HCT116 (cell line): ENCODE data around the gene CLVS2. TPM values are rescaled to one million over a fixed set of nuclear protein-coding genes. Genes with fewer than 3 reads are reported as not detected.

Source experiments
- ATAC-seq: fragments of 200-7000 bp; cut with Tn5 transposase; 2 replicates; pipeline ENCODE4 v1.9.1; 2020; ENCODE audit warnings: mild to moderate bottlenecking, moderate library complexity
- BruUV-seq: library from RNA; stranded (reverse); fragments of 400-500 nt; replicated peaks from 2 replicates; lab custom pipeline; 2021; lab: Mats Ljungman, UMichigan
- CTCF ChIA-PET: fragments of 300-600 bp; sonication (Branson Sonifier 250); formaldehyde crosslinking; loops from one replicate; lab custom pipeline; 2021; ENCODE audit warnings: antibody characterized with exemption; lab: Charles Lee
- POLR2A ChIA-PET: fragments of 300-600, 350-600 bp; sonication (Branson Sonifier 250); formaldehyde crosslinking; loops from one replicate; lab custom pipeline; 2021; ENCODE audit warnings: antibody characterized with exemption; lab: Charles Lee
- RAD21 ChIA-PET, 2 experiments: fragments of 300-600 bp; sonication (Branson Sonifier 250); formaldehyde crosslinking; loops; one replicate each; lab custom pipeline; 2023; ENCODE audit warnings: low total read pairs in 2 of 2; ENCODE audit not compliant: uncharacterized antibody in 2 of 2, unreplicated experiment in 2 of 2, low non-redundant PET in 1 of 2; lab: Charles Lee
- DNase-seq: peaks from one replicate; pipeline ENCODE4 v3.0.0-alpha.2; 2010; ENCODE audit warnings: low read depth, low spot score
- H2AFZ ChIP-seq: fragments of 200-600 bp; shearing (Covaris generic), sonication (generic); 2 replicates; pipeline ENCODE4 v1.6.1; 2017; ENCODE audit warnings: low read depth, mixed run types, mixed read lengths, antibody characterized with exemption, low read length; ENCODE audit not compliant: poor library complexity, severe bottlenecking
- H3K27ac ChIP-seq: 2 replicates; pipeline ENCODE4 v1.5.1; 2012; ENCODE audit warnings: low read depth, low read length
- H3K27me3 ChIP-seq: fragments of 200-600 bp; sonication (generic); 2 replicates; pipeline ENCODE4 v1.6.1; 2016; ENCODE audit warnings: mixed run types, low read length, mixed read lengths; ENCODE audit not compliant: insufficient read depth
- H3K36me3 ChIP-seq, 2 experiments: fragments of 200-500 bp in 1 of 2; fragments of 200-600 bp in 1 of 2; sonication (Bioruptor generic) in 1 of 2; sonication (generic) in 1 of 2; 2 replicates each; pipeline versions ENCODE4 v1.5.1 to v1.6.1; 2014 to 2016; ENCODE audit warnings: low read length in 2 of 2, inconsistent platforms in 1 of 2, mixed read lengths in 1 of 2, mixed run types in 1 of 2; ENCODE audit not compliant: insufficient read depth in 2 of 2, control insufficient read depth in 1 of 2
- H3K4me1 ChIP-seq, 2 experiments: fragments of 200-600 bp in 1 of 2; sonication (generic) in 1 of 2; 2 replicates each; pipeline versions ENCODE4 v1.5.1 to v1.6.1; 2012 to 2017; ENCODE audit warnings: low read length in 2 of 2, inconsistent platforms in 1 of 2, mild to moderate bottlenecking in 1 of 2, mixed read lengths in 1 of 2, mixed run types in 1 of 2, moderate library complexity in 1 of 2; ENCODE audit not compliant: insufficient read depth in 2 of 2, control insufficient read depth in 1 of 2
- H3K4me2 ChIP-seq: fragments of 200-600 bp; sonication (generic); 2 replicates; pipeline ENCODE4 v1.6.1; 2017; ENCODE audit warnings: mixed run types, low read length, mixed read lengths
- H3K4me3 ChIP-seq, 2 experiments: fragments of 200-600 bp in 1 of 2; sonication (generic) in 1 of 2; replicated peaks in 1 of 2; 2 replicates each; pipeline ENCODE4 v1.5.1; 2011 to 2016; ENCODE audit warnings: low read length in 2 of 2, control low read depth in 1 of 2, low read depth in 1 of 2, mild to moderate bottlenecking in 1 of 2, mixed read lengths in 1 of 2, mixed run types in 1 of 2
- H3K79me2 ChIP-seq: fragments of 200-600 bp; sonication (generic); 2 replicates; pipeline ENCODE4 v1.6.1; 2017; ENCODE audit warnings: mild to moderate bottlenecking, mixed run types, low read length, moderate library complexity, mixed read lengths; ENCODE audit not compliant: insufficient read depth
- H3K9ac ChIP-seq: fragments of 200-600 bp; sonication (generic); 2 replicates; pipeline ENCODE4 v1.6.1; 2016; ENCODE audit warnings: low read length, mixed read lengths
- H3K9me2 ChIP-seq: fragments of 200-600 bp; sonication (generic), shearing (Covaris generic); 2 replicates; pipeline ENCODE4 v1.6.1; 2017; ENCODE audit warnings: mixed run types, mild to moderate bottlenecking, moderate library complexity; ENCODE audit not compliant: insufficient read depth
- H3K9me3 ChIP-seq, 2 experiments: fragments of 200-500 bp in 1 of 2; fragments of 200-600 bp in 1 of 2; sonication (Bioruptor generic) in 1 of 2; sonication (generic) in 1 of 2; 2 replicates each; pipeline ENCODE4 v1.6.1; 2014 to 2017; ENCODE audit warnings: low read length in 2 of 2, mixed read lengths in 2 of 2, inconsistent platforms in 1 of 2, low read depth in 1 of 2, mild to moderate bottlenecking in 1 of 2, mixed run types in 1 of 2, moderate library complexity in 1 of 2; ENCODE audit not compliant: control insufficient read depth in 1 of 2, insufficient read depth in 1 of 2
- H4K20me1 ChIP-seq: fragments of 200-600 bp; sonication (generic), shearing (Covaris generic); 2 replicates; pipeline ENCODE4 v1.6.1; 2017; ENCODE audit warnings: mixed run types, mild to moderate bottlenecking, moderate library complexity; ENCODE audit not compliant: insufficient read depth
- ATF3 ChIP-seq: IDR thresholded peaks from 2 replicates; pipeline ENCODE4 v1.6.1; 2012
- CBX3 ChIP-seq: IDR thresholded peaks from 2 replicates; pipeline ENCODE4 v1.6.1; 2012; ENCODE audit warnings: low read depth
- CEBPB ChIP-seq: IDR thresholded peaks from 2 replicates; pipeline ENCODE4 v1.6.1; 2012; ENCODE audit warnings: low read depth
- EGR1 ChIP-seq: IDR thresholded peaks from 2 replicates; pipeline ENCODE4 v1.6.1; 2012; ENCODE audit warnings: low read depth
- ELF1 ChIP-seq: IDR thresholded peaks from 2 replicates; pipeline ENCODE4 v1.6.1; 2012; ENCODE audit warnings: low read depth, borderline replicate concordance
- EZH2 ChIP-seq: fragments of 200-600 bp; sonication (generic); IDR thresholded peaks from 2 replicates; pipeline ENCODE4 v1.6.1; 2017; ENCODE audit warnings: antibody characterized with exemption, mixed run types
- EZH2phosphoT487 ChIP-seq: fragments of 200-600 bp; IDR thresholded peaks from 2 replicates; pipeline ENCODE4 v1.6.1; 2018; ENCODE audit warnings: antibody characterized with exemption, borderline replicate concordance
- FOSL1 ChIP-seq: IDR thresholded peaks from 2 replicates; pipeline ENCODE4 v1.6.1; 2012; ENCODE audit warnings: low read depth
- JUND ChIP-seq: IDR thresholded peaks from 2 replicates; pipeline ENCODE4 v1.6.1; 2012
- MAX ChIP-seq: IDR thresholded peaks from 2 replicates; pipeline ENCODE4 v1.6.1; 2012
- POLR2A ChIP-seq: IDR thresholded peaks from 2 replicates; pipeline ENCODE4 v1.7.0; 2011; ENCODE audit warnings: borderline replicate concordance; ENCODE audit not compliant: insufficient read depth, insufficient read length; ENCODE audit errors: extremely low read depth
- REST ChIP-seq: IDR thresholded peaks from 2 replicates; pipeline ENCODE4 v1.6.1; 2012; ENCODE audit warnings: low read depth
- SP1 ChIP-seq: IDR thresholded peaks from 2 replicates; pipeline ENCODE4 v1.6.1; 2012; ENCODE audit warnings: low read depth
- TCF7L2 ChIP-seq: IDR thresholded peaks from 2 replicates; pipeline ENCODE4 v1.7.0; 2011; ENCODE audit warnings: borderline replicate concordance, inconsistent platforms; ENCODE audit not compliant: insufficient read depth, insufficient read length; ENCODE audit errors: extremely low read depth
- YY1 ChIP-seq: IDR thresholded peaks from 2 replicates; pipeline ENCODE4 v1.6.1; 2011; ENCODE audit warnings: low read length, low read depth, moderate library complexity, mild to moderate bottlenecking; ENCODE audit not compliant: insufficient replicate concordance; ENCODE audit errors: extremely low read depth
- ZBTB33 ChIP-seq: IDR thresholded peaks from 2 replicates; pipeline ENCODE4 v1.6.1; 2011; ENCODE audit warnings: mild to moderate bottlenecking, low read length, moderate library complexity; ENCODE audit not compliant: insufficient replicate concordance; ENCODE audit errors: extremely low read depth
- ZFX ChIP-seq: fragments of 450-650 bp; IDR thresholded peaks from 2 replicates; pipeline ENCODE4 v1.6.1; 2017
- intact Hi-C: fragments of 100-400 bp; cut with micrococcal nuclease; formaldehyde crosslinking; loops from 2 replicates; pipeline ENCODE4 v1.10.0; 2022
- total RNA-seq: library from RNA; stranded (reverse); gene quantifications from one replicate; pipeline ENCODE4 v1.2.1, GENCODE V29; 2021; ENCODE audit not compliant: unreplicated experiment

The CLVS2 gene
- total RNA-seq, 1 experiment from 2014 or later, result not detected

- peaks cover 28% of the 10 kb centered on the region for H3K27me3 ChIP-seq
- H3K9me2 ChIP-seq, result no peaks in the 10 kb centered on the region
- no TSS peak for BruUV-seq
- H3K9me3 ChIP-seq, result no peaks in the 10 kb centered on the region
- no peak for TF ChIP-seq YY1
- TF ChIP-seq EZH2, result no peak
- TF ChIP-seq CEBPB, result no peak
- TF ChIP-seq EZH2phosphoT487, result no peak
- TF ChIP-seq ATF3, result no peak
- no peak for TF ChIP-seq CBX3
- TF ChIP-seq REST, result no peak
- TF ChIP-seq POLR2A, result no peak
- TF ChIP-seq SP1, result no peak
- no peak for TF ChIP-seq TCF7L2
- TF ChIP-seq FOSL1, result no peak
- no peak for TF ChIP-seq ZFX
- TF ChIP-seq ZBTB33, result no peak
- no peak for TF ChIP-seq ELF1
- no peak for TF ChIP-seq MAX
- no peak for TF ChIP-seq JUND
- no peak for TF ChIP-seq EGR1
- no peaks in the 10 kb centered on the region for H4K20me1 ChIP-seq
- H3K4me1 ChIP-seq, result no peaks in the 10 kb centered on the region
- no peak overlapping the region for H3K4me3 ChIP-seq
- ChIA-PET POLR2A (no interaction called here), CTCF (no interaction called here), RAD21 (no interaction called here)
- no peaks in the 10 kb centered on the region for H3K79me2 ChIP-seq
- H2AFZ ChIP-seq, result no peak overlapping the region
- no peak overlapping the region for H3K4me2 ChIP-seq
- DNase-seq (no peak), ATAC-seq (no peak)
- no peaks in the 10 kb centered on the region for H3K36me3 ChIP-seq
- H3K9ac ChIP-seq, result no peak overlapping the region
- no peak overlapping the region for H3K27ac ChIP-seq
- intact Hi-C loops, result no loop called here
Measured at GRCh38 chr6:123016431-123017103, 20.5 kb downstream of the CLVS2 start.
